KMS-11 (cell line): Measurements from ENCODE around the gene ADCY3.

Experiments
- H2AFZ ChIP-seq: fragments of 200-600 bp; sonication (generic); 2 replicates; pipeline ENCODE4 v1.6.1; 2016; ENCODE audit warnings: antibody characterized with exemption, mixed run types, low read depth
- H3K27ac ChIP-seq: fragments of 200-600 bp; sonication (generic); 2 replicates; pipeline ENCODE4 v1.6.1; 2016; ENCODE audit warnings: mild to moderate bottlenecking, mixed run types
- H3K27me3 ChIP-seq: fragments of 200-600 bp; sonication (generic); 2 replicates; pipeline ENCODE4 v1.6.1; 2017; ENCODE audit warnings: mild to moderate bottlenecking, low read depth, mixed run types, moderate library complexity; ENCODE audit not compliant: insufficient read depth
- H3K36me3 ChIP-seq: fragments of 200-600 bp; sonication (generic); 2 replicates; pipeline ENCODE4 v1.6.1; 2017; ENCODE audit warnings: mild to moderate bottlenecking, mixed run types; ENCODE audit not compliant: insufficient read depth
- H3K4me1 ChIP-seq: fragments of 200-600 bp; sonication (generic); 2 replicates; pipeline ENCODE4 v1.6.1; 2016; ENCODE audit warnings: mild to moderate bottlenecking, low read depth, mixed run types; ENCODE audit not compliant: poor library complexity, severe bottlenecking
- H3K4me2 ChIP-seq: fragments of 200-600 bp; sonication (generic); 2 replicates; pipeline ENCODE4 v1.7.0; 2016; ENCODE audit warnings: mild to moderate bottlenecking, mixed run types
- H3K4me3 ChIP-seq: fragments of 200-600 bp; sonication (generic); IDR thresholded peaks from 2 replicates; pipeline ENCODE4 v1.6.1; 2017; ENCODE audit warnings: low read depth, low read length, mixed read lengths; ENCODE audit not compliant: insufficient read depth
- H3K79me2 ChIP-seq: fragments of 200-600 bp; sonication (generic); 2 replicates; pipeline ENCODE4 v1.6.1; 2016; ENCODE audit warnings: low read depth, mixed run types; ENCODE audit not compliant: insufficient read depth
- H3K9ac ChIP-seq: fragments of 200-600 bp; sonication (generic); 2 replicates; pipeline ENCODE4 v1.6.1; 2016; ENCODE audit warnings: mild to moderate bottlenecking, mixed run types
- H4K20me1 ChIP-seq: fragments of 200-600 bp; sonication (generic); 2 replicates; pipeline ENCODE4 v1.6.1; 2016; ENCODE audit warnings: mild to moderate bottlenecking, mixed run types; ENCODE audit not compliant: insufficient read depth
- CTCF ChIP-seq: fragments of 200-600 bp; sonication (generic); conservative IDR thresholded peaks from 2 replicates; pipeline ENCODE4 v1.6.1; 2017; ENCODE audit warnings: low read depth, mild to moderate bottlenecking, antibody characterized with exemption, low read length, moderate library complexity, mixed read lengths

The ADCY3 gene

GRCh38 chr2:24945907-24946306 lies 25.9 kb upstream of the ADCY3 start:
- Histone ChIP-seq H3K36me3 (no peaks in the 10 kb centered on the region), H3K79me2 (no peaks in the 10 kb centered on the region)

GRCh38 chr2:24943427-24944053 lies 23.5 kb upstream of the ADCY3 start:
- H3K4me1 ChIP-seq: no peaks in the 10 kb centered on the region
- H3K4me2 ChIP-seq: no peak overlapping the region
- TF ChIP-seq CTCF: no peak
- H3K36me3 ChIP-seq: no peaks in the 10 kb centered on the region
- no peaks in the 10 kb centered on the region for H4K20me1 ChIP-seq
- H3K27me3 ChIP-seq: no peaks in the 10 kb centered on the region
- H3K79me2 ChIP-seq: no peaks in the 10 kb centered on the region
- H3K27ac ChIP-seq: no peak overlapping the region
- H2AFZ ChIP-seq: no peak overlapping the region
- H3K4me3 ChIP-seq: no peak overlapping the region
- no peak overlapping the region for H3K9ac ChIP-seq

More at GRCh38 chr2:24945907-24946306, 25.9 kb upstream of the ADCY3 start:
- Histone ChIP-seq H3K9ac (no peak overlapping the region), H3K27ac (no peak overlapping the region), H4K20me1 (no peaks in the 10 kb centered on the region), H3K4me1 (no peaks in the 10 kb centered on the region), H3K4me2 (no peak overlapping the region), H2AFZ (no peak overlapping the region), H3K27me3 (no peaks in the 10 kb centered on the region), H3K4me3 (no peak overlapping the region)
- no peak for TF ChIP-seq CTCF

GRCh38 chr2:24939353-24939752 lies 19.3 kb upstream of the ADCY3 start:
- no peak overlapping the region for H3K9ac ChIP-seq
- no peaks in the 10 kb centered on the region for H3K27me3 ChIP-seq
- H3K4me3 ChIP-seq: no peak overlapping the region
- H3K4me1 ChIP-seq: no peaks in the 10 kb centered on the region
- no peak overlapping the region for H3K4me2 ChIP-seq
- H4K20me1 ChIP-seq: no peaks in the 10 kb centered on the region
- H3K27ac ChIP-seq: no peak overlapping the region
- no peak for TF ChIP-seq CTCF
- no peak overlapping the region for H2AFZ ChIP-seq
- H3K36me3 ChIP-seq: no peaks in the 10 kb centered on the region
- H3K79me2 ChIP-seq: no peaks in the 10 kb centered on the region

GRCh38 chr2:24937236-24937635 lies 17.2 kb upstream of the ADCY3 start:
- Histone ChIP-seq H3K79me2 (no peaks in the 10 kb centered on the region), H3K4me2 (no peak overlapping the region), H3K27me3 (no peaks in the 10 kb centered on the region), H3K4me3 (no peak overlapping the region), H3K27ac (no peak overlapping the region), H4K20me1 (no peaks in the 10 kb centered on the region), H3K4me1 (no peaks in the 10 kb centered on the region), H2AFZ (no peak overlapping the region), H3K9ac (no peak overlapping the region), H3K36me3 (no peaks in the 10 kb centered on the region)
- no peak for TF ChIP-seq CTCF
